Skeletal muscle tissue (tissue), 4 donors: ENCODE results near the gene SLC25A4. TPM values are rescaled to one million over a fixed set of nuclear protein-coding genes. Genes with fewer than 3 reads are reported as not detected.
A peak's percentile ranks its signal among the peaks of the same experiment; 100 is the strongest.
"Not testable (repeated sequence)": the region's sequence is repeated elsewhere in the genome, so short reads cannot be mapped to it uniquely, and the experiment has no call there.

Source experiments
- H3K27ac ChIP-seq: one replicate; pipeline ENCODE4 v1.7.0; 2013; ENCODE audit warnings: mild to moderate bottlenecking, low read depth, low read length, inconsistent platforms
- H3K27me3 ChIP-seq, 3 donors: one replicate each; pipeline ENCODE4 v1.7.0; 2013; ENCODE audit warnings: low read length in 3 of 3; ENCODE audit not compliant: control insufficient read depth in 3 of 3, insufficient read depth in 3 of 3
- H3K36me3 ChIP-seq, 3 donors: one replicate each; pipeline ENCODE4 v1.7.0; 2013; ENCODE audit warnings: low read length in 3 of 3; ENCODE audit not compliant: control insufficient read depth in 3 of 3, insufficient read depth in 3 of 3
- H3K4me1 ChIP-seq, 3 donors: one replicate each; pipeline ENCODE4 v1.7.0; 2013; ENCODE audit warnings: low read length in 3 of 3, mild to moderate bottlenecking in 3 of 3; ENCODE audit not compliant: control insufficient read depth in 3 of 3, insufficient read depth in 3 of 3
- H3K4me3 ChIP-seq, 3 donors: one replicate each; pipeline ENCODE4 v1.7.0; 2013; ENCODE audit warnings: low read length in 3 of 3
- H3K9ac ChIP-seq, 3 donors: one replicate each; pipeline ENCODE4 v1.7.0; 2013; ENCODE audit warnings: low read length in 3 of 3, mild to moderate bottlenecking in 3 of 3, moderate library complexity in 2 of 3, low read depth in 1 of 3
- H3K9me3 ChIP-seq, 3 donors: one replicate each; pipeline ENCODE4 v1.7.0; 2013; ENCODE audit warnings: low read length in 3 of 3; ENCODE audit not compliant: control insufficient read depth in 3 of 3
- total RNA-seq: library from RNA; depleted of rRNA; stranded (reverse); fragments of >200 nt; gene quantifications from one replicate; pipeline ENCODE4 v1.2.3, GENCODE V29; 2014
- donor health status: Osteomylitis.

The SLC25A4 gene
- total RNA-seq, 1 donor from 2014 or later = 39.1 TPM

GRCh38 chr4:185107574-185107973, 35.5 kb upstream of the SLC25A4 start:
- not testable (repeated sequence) for H3K27me3 ChIP-seq, H3K27ac ChIP-seq, H3K9ac ChIP-seq, H3K9me3 ChIP-seq, H3K4me3 ChIP-seq, H3K36me3 ChIP-seq
- peaks cover 12 to 13% (median 13%) of the 10 kb centered on the region in 3 donors for H3K4me1 ChIP-seq

GRCh38 chr4:185108185-185108584, 34.9 kb upstream of the SLC25A4 start:
- no peak overlapping the region for H3K27ac ChIP-seq
- no peaks in the 10 kb centered on the region for H3K9me3 ChIP-seq
- H3K9ac ChIP-seq = no peak overlapping the region
- H3K27me3 ChIP-seq = no peaks in the 10 kb centered on the region
- H3K4me1 ChIP-seq = peaks cover 17 to 18% (median 18%) of the 10 kb centered on the region in 3 donors
- no peaks in the 10 kb centered on the region for H3K36me3 ChIP-seq
- no peak overlapping the region for H3K4me3 ChIP-seq

DNA sequence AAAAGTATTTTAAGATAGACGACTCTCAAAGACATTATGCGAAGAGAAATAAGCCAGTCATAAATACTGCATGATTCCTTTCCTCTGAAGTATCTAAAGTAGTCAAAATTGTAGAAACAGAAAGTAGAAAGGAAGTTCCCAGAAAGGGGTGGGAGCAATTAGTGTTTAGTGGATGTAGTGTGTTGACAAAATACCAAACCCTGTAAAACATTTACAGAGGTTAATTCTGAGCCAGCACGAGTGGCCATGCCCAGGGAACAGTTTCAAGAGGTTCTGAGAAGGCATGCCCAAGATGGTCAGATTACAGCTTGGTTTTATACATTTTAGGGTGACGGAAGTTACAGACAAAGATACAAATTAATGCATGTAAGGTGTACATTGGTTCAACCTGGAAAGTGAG, 34.4 kb upstream of the SLC25A4 start:
- Histone ChIP-seq H3K9ac (no peak overlapping the region), H3K4me1 (peaks cover 17 to 19% (median 18%) of the 10 kb centered on the region in 3 donors), H3K27me3 (no peaks in the 10 kb centered on the region), H3K9me3 (no peaks in the 10 kb centered on the region), H3K4me3 (no peak overlapping the region), H3K27ac (no peak overlapping the region), H3K36me3 (no peaks in the 10 kb centered on the region)

DNA sequence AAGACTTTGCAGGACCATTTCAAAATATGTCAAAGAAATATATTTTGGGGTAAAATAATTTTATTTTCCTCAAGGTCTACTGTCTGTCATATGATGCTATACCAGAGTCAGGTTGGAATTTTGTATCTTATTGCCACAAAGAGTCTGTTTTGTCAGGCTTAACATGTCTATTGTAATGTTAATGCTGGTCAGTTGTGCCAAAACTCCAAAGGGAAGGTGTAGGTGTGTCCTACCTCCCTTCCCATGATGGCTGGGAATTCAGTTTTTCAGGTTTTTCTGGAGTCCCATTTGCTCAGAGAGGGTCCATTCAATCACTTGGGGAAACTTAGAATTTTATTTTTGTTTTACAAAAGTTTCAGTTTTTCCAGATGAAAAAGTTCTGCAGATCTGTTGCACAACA, 33.3 kb upstream of the SLC25A4 start:
- H3K4me3 ChIP-seq = no peak overlapping the region
- no peaks in the 10 kb centered on the region for H3K9me3 ChIP-seq
- no peak overlapping the region for H3K27ac ChIP-seq
- H3K36me3 ChIP-seq = no peaks in the 10 kb centered on the region
- no peak overlapping the region for H3K9ac ChIP-seq
- H3K4me1 ChIP-seq = peaks cover 17 to 19% (median 18%) of the 10 kb centered on the region in 3 donors
- no peaks in the 10 kb centered on the region for H3K27me3 ChIP-seq

DNA sequence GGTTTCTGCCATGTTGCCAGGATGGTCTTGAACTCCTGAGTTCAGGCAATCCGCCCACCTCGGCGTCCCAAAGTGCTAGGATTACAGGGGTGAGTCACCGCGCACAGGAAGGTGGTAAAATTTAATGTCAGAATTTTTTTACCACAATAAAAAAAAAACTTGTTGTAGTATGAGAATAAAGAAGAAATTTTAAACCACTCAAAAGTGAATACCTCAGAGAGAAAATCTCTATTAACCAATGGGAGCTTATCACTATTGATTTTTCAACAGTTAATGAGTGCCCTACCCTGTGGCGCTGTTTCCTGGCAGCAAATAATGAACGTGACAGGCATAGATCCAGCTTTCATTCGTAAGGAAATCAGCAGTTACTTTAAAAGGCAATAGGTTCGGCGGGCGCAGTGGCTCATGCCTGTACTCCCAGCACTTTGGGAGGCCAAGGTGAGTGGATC, 32.7 kb upstream of the SLC25A4 start:
- Histone ChIP-seq H3K9me3 (no peaks in the 10 kb centered on the region), H3K27me3 (no peaks in the 10 kb centered on the region), H3K4me1 (peaks cover 17 to 19% (median 18%) of the 10 kb centered on the region in 3 donors), H3K9ac (no peak overlapping the region), H3K36me3 (no peaks in the 10 kb centered on the region), H3K27ac (no peak overlapping the region), H3K4me3 (no peak overlapping the region)

- Histone ChIP-seq H3K27ac (peak overlapping the region; percentile 82), H3K4me1 (peaks cover 18 to 25% (median 23%) of the 10 kb centered on the region in 3 donors)
These were observed 31.0 kb upstream of the SLC25A4 start for GRCh38 chr4:185112104-185112503.

DNA sequence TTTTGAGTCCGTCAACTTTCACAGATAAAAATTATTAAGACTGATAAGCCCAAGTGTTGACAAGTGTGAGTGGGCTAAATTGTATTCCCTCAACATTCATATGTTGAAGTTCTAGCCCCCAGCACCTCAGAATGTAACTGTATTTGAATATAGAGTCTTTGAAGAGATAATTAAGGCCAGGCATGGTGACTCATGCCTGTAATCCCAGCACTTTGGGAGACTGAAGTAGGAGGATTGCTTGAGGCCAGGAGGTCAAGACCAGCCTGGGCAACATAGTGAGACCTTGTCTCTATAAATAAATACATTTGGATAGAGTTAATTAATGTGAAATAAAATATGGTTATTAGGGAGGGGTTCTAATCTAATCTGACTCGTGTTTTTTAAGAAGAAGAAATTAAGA, 29.7 kb upstream of the SLC25A4 start:
- H3K27ac ChIP-seq = peak overlapping the region; percentile 82
- no peak overlapping the region for H3K4me3 ChIP-seq
- H3K36me3 ChIP-seq = no peaks in the 10 kb centered on the region
- peaks cover 18 to 25% (median 23%) of the 10 kb centered on the region in 3 donors for H3K4me1 ChIP-seq
- no peaks in the 10 kb centered on the region for H3K9me3 ChIP-seq
- no peak overlapping the region for H3K9ac ChIP-seq
- no peaks in the 10 kb centered on the region for H3K27me3 ChIP-seq

More at GRCh38 chr4:185112104-185112503, 31.0 kb upstream of the SLC25A4 start:
- H3K4me3 ChIP-seq = peak overlapping the region in 2 of 3 donors; percentile 7 to 33
- peak overlapping the region in 1 of 3 donors; percentile 36 for H3K9ac ChIP-seq
- no peaks in the 10 kb centered on the region for H3K36me3 ChIP-seq
- no peaks in the 10 kb centered on the region for H3K9me3 ChIP-seq
- no peaks in the 10 kb centered on the region for H3K27me3 ChIP-seq

- peaks cover 18 to 25% (median 23%) of the 10 kb centered on the region in 3 donors for H3K4me1 ChIP-seq
These were observed 27.2 kb upstream of the SLC25A4 start for GRCh38 chr4:185115827-185116232.

GRCh38 chr4:185117300-185117934, 25.6 kb upstream of the SLC25A4 start:
- Histone ChIP-seq H3K9me3 (no peaks in the 10 kb centered on the region), H3K9ac (no peak overlapping the region), H3K4me1 (peaks cover 7 to 15% (median 12%) of the 10 kb centered on the region in 3 donors), H3K27me3 (no peaks in the 10 kb centered on the region), H3K4me3 (no peak overlapping the region), H3K36me3 (no peaks in the 10 kb centered on the region), H3K27ac (no peak overlapping the region)

More at GRCh38 chr4:185115827-185116232, 27.2 kb upstream of the SLC25A4 start:
- H3K9ac ChIP-seq = peak overlapping the region in 1 of 3 donors; percentile 28
- peak overlapping the region in 1 of 3 donors; percentile 23 for H3K4me3 ChIP-seq
- H3K27ac ChIP-seq = peak overlapping the region; percentile 45
- no peaks in the 10 kb centered on the region for H3K27me3 ChIP-seq
- no peaks in the 10 kb centered on the region for H3K9me3 ChIP-seq
- no peaks in the 10 kb centered on the region for H3K36me3 ChIP-seq

- H3K9me3 ChIP-seq = no peaks in the 10 kb centered on the region
- no peak overlapping the region for H3K27ac ChIP-seq
- H3K36me3 ChIP-seq = no peaks in the 10 kb centered on the region
- no peak overlapping the region for H3K9ac ChIP-seq
- H3K27me3 ChIP-seq = no peaks in the 10 kb centered on the region
- H3K4me1 ChIP-seq = peaks cover 0 to 6% (median 6%) of the 10 kb centered on the region in 3 donors
- H3K4me3 ChIP-seq = no peak overlapping the region
These were observed 24.2 kb upstream of the SLC25A4 start for GRCh38 chr4:185118876-185119275.
